ENCODE data around the gene NCBP2. TPM values are rescaled to one million over a fixed set of nuclear protein-coding genes. Genes with fewer than 3 reads are reported as not detected.

Gene NCBP2
- total RNA-seq, 1 experiment from 2014 or later: 91.8 TPM

DNA sequence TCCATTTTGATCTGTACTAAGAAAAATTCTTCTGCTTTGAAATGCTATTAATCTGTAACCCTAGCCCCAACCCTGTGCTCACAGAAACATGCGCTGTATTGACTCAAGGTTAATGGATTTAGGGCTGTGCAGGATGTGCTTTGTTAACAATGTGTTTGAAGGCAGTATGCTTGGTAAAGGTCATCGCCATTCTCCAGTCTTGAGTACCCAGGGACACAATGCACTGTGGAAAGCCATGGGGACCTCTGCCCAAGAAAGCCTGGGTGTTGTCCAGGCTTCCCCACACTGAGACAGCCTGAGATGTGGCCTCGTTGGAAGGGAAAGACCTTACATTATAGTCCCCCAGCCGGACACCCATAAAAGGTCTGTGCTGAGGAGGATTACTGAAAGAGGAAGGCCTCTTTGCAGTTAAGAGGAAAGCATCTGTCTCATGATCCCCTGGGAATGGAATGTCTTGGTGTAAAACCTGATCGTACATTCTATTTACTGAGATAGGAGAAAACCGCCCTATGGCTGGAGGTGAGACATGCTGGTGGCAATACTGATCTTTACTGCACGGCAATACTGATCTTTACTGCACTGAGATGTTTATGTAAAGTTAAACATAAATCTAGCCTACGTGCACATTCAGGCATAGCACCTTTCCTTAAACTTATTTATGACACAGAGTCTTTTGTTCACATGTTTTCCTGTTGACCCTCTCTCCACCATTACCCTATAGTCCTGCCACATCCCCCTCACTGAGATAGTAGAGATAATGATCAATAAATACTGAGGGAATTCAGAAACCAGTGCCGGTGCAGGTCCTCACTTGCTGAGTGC lies 20.0 kb upstream of the NCBP2 start:
- POLR2A ChIA-PET: no interaction called here
- intact Hi-C loops (cut with micrococcal nuclease): no loop called here
- Mint-ChIP-seq H3K9me3 (ENCODE audit: unreplicated experiment) (no peaks in the 10 kb centered on the region), H3K36me3 (ENCODE audit: insufficient read depth, unreplicated experiment) (peaks cover 9% of the 10 kb centered on the region), H3K27ac (ENCODE audit: low read depth, unreplicated experiment) (no peak overlapping the region), H3K4me1 (ENCODE audit: insufficient read depth, unreplicated experiment) (no peaks in the 10 kb centered on the region), H3K27me3 (ENCODE audit: insufficient read depth, unreplicated experiment) (no peaks in the 10 kb centered on the region), H3K4me3 (ENCODE audit: unreplicated experiment) (no peak overlapping the region)
- no peak for DNase-seq (ENCODE audit: unreplicated experiment)
- no TSS peak for BruUV-seq (replicated peaks)
- CTCF ChIA-PET: no interaction called here
- TF ChIP-seq, protein P1, sequence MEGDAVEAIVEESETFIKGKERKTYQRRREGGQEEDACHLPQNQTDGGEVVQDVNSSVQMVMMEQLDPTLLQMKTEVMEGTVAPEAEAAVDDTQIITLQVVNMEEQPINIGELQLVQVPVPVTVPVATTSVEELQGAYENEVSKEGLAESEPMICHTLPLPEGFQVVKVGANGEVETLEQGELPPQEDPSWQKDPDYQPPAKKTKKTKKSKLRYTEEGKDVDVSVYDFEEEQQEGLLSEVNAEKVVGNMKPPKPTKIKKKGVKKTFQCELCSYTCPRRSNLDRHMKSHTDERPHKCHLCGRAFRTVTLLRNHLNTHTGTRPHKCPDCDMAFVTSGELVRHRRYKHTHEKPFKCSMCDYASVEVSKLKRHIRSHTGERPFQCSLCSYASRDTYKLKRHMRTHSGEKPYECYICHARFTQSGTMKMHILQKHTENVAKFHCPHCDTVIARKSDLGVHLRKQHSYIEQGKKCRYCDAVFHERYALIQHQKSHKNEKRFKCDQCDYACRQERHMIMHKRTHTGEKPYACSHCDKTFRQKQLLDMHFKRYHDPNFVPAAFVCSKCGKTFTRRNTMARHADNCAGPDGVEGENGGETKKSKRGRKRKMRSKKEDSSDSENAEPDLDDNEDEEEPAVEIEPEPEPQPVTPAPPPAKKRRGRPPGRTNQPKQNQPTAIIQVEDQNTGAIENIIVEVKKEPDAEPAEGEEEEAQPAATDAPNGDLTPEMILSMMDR (IDR thresholded peaks at IDR 0.05; ENCODE audit: unreplicated experiment): no peak

DNA sequence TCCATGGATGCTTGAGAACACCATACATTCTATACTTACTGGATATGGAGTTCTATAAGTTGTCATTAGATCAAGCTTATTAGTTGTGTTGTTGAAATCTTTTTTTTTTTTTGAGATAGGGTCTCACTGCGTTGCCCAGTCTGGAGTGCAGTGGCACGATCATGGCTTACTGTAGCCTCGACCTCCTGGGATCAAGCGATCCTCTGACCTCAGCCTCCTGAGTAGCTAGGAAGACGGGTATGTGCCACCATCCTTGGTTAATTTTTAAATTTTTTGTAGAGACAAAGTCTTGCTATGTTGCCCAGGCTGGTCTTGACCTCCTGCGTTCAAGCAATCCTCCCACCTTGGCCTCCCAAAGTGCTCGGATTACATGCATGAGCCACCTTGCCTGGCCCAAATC lies 12.5 kb upstream of the NCBP2 start:
- Mint-ChIP-seq H3K27me3 (ENCODE audit: insufficient read depth, unreplicated experiment) (no peaks in the 10 kb centered on the region), H3K36me3 (ENCODE audit: insufficient read depth, unreplicated experiment) (peaks cover 6% of the 10 kb centered on the region), H3K27ac (ENCODE audit: low read depth, unreplicated experiment) (no peak overlapping the region), H3K4me3 (ENCODE audit: unreplicated experiment) (no peak overlapping the region), H3K9me3 (ENCODE audit: unreplicated experiment) (no peaks in the 10 kb centered on the region), H3K4me1 (ENCODE audit: insufficient read depth, unreplicated experiment) (no peaks in the 10 kb centered on the region)
- no TSS peak for BruUV-seq (replicated peaks)
- TF ChIP-seq, protein P1 (IDR thresholded peaks at IDR 0.05; ENCODE audit: unreplicated experiment): no peak
- intact Hi-C loops (cut with micrococcal nuclease): no loop called here
- ChIA-PET POLR2A (interaction anchor here (5.7 kb wide), 1 partner anchor 13 kb away, joined by 41 read pairs; the partner anchor contains the start of gene NCBP2), CTCF (interaction anchor here (0.7 to 0.8 kb wide), 2 partner anchors 16 to 51 kb away, joined by 3 read pairs; no protein-coding TSS in a partner anchor)
- no peak for DNase-seq (ENCODE audit: unreplicated experiment)

DNA sequence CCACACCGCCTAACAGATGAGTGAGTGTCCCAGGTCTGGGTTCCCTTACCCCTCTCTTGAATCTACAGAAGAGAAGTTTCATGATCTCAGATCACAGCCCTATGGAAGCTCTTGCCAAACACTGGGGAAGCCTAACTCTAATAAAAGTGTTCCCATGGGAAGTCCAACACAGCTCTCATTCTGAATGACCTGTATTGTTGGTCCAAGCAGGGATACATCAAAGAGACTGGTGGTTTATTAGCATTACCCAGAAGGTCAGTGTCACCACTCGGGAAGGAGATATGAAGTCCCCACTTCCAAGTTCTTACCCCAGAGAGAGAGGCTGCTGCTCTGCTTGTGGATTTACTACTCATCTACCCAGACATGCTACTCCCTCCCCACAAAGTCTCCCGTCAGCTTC lies 9.0 kb upstream of the NCBP2 start:
- no peaks in the 10 kb centered on the region for H3K27me3 Mint-ChIP-seq (ENCODE audit: insufficient read depth, unreplicated experiment)
- BruUV-seq (replicated peaks): no TSS peak
- POLR2A ChIA-PET: interaction anchor here (5.7 kb wide), 1 partner anchor 9 kb away, joined by 41 read pairs; the partner anchor contains the start of gene NCBP2
- intact Hi-C loops (cut with micrococcal nuclease): no loop called here
- DNase-seq (ENCODE audit: unreplicated experiment): no peak
- no peak overlapping the region for H3K27ac Mint-ChIP-seq (ENCODE audit: low read depth, unreplicated experiment)
- H3K4me1 Mint-ChIP-seq (ENCODE audit: insufficient read depth, unreplicated experiment): no peaks in the 10 kb centered on the region
- peaks cover under 1% of the 10 kb centered on the region for H3K36me3 Mint-ChIP-seq (ENCODE audit: insufficient read depth, unreplicated experiment)
- no peak overlapping the region for H3K4me3 Mint-ChIP-seq (ENCODE audit: unreplicated experiment)
- TF ChIP-seq, protein P1 (IDR thresholded peaks at IDR 0.05; ENCODE audit: unreplicated experiment): no peak
- CTCF ChIA-PET: interaction anchor here (0.6 kb wide), 1 partner anchor 686 kb away, joined by 3 read pairs; no protein-coding TSS in a partner anchor
- no peaks in the 10 kb centered on the region for H3K9me3 Mint-ChIP-seq (ENCODE audit: unreplicated experiment)

DNA sequence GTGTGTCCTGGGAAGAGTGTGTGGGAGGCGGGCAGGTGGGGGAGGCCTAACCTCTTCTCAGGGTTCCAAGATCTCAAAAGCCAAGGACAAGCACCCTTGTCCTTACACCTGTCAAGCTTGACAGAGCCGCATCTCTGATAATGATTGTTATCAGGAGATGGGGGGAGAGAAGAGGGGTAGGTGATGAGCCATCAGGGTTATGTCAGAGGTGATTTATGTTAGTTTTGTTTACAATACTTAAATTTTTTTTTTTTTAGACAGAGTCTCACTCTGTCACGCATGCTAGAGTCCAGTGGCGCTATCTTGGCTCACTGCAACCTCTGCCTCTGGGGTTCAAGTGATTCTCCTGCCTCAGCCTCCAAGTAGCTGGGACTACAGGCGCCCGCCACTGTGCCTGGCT lies 7.4 kb upstream of the NCBP2 start:
- intact Hi-C loops (cut with micrococcal nuclease): no loop called here
- no peak for DNase-seq (ENCODE audit: unreplicated experiment)

More for the DNA sequence above, 7.4 kb upstream of the NCBP2 start:
- H3K4me3 Mint-ChIP-seq (ENCODE audit: unreplicated experiment): no peak overlapping the region
- no TSS peak for BruUV-seq (replicated peaks)
- ChIA-PET CTCF (no interaction called here), POLR2A (interaction anchor here (0.7 to 5.7 kb wide), 2 partner anchors 8 to 349 kb away, joined by 5 to 41 read pairs; partner anchors contain the start of gene NCBP2)
- H3K4me1 Mint-ChIP-seq (ENCODE audit: insufficient read depth, unreplicated experiment): peaks cover 3% of the 10 kb centered on the region
- TF ChIP-seq, protein P1 (IDR thresholded peaks at IDR 0.05; ENCODE audit: unreplicated experiment): no peak
- H3K27me3 Mint-ChIP-seq (ENCODE audit: insufficient read depth, unreplicated experiment): no peaks in the 10 kb centered on the region
- H3K36me3 Mint-ChIP-seq (ENCODE audit: insufficient read depth, unreplicated experiment): peaks cover 6% of the 10 kb centered on the region
- H3K9me3 Mint-ChIP-seq (ENCODE audit: unreplicated experiment): no peaks in the 10 kb centered on the region
- H3K27ac Mint-ChIP-seq (ENCODE audit: low read depth, unreplicated experiment): no peak overlapping the region

Data from MCF 10A (cell line).